Measurements from ENCODE around the gene KISS1R.
"Not testable (repeated sequence)": the region's sequence is repeated elsewhere in the genome, so short reads cannot be mapped to it uniquely, and the experiment has no call there.

Gene KISS1R

GRCh38 chr19:887599-887998 lies 29.5 kb upstream of the KISS1R start:
- Histone ChIP-seq H3K9ac (ENCODE audit: insufficient read length) (no peak overlapping the region), H3K27ac (no peak overlapping the region), H3K9me3 (ENCODE audit: low read depth, low read length) (no peaks in the 10 kb centered on the region), H3K36me3 (ENCODE audit: insufficient read depth, low read length) (peaks cover 37% of the 10 kb centered on the region; the same call in 1 of the 2 replicates), H3K4me3 (no peak overlapping the region)
- no peak for DNase-seq (ENCODE audit: low read depth, low spot score)
- TF ChIP-seq FOXP2 (optimal IDR thresholded peaks at IDR 0.05; ENCODE audit: control extremely low read depth, extremely low read length, insufficient read depth), result no peak
- TF ChIP-seq POLR2AphosphoS5 (IDR thresholded peaks at IDR 0.05; ENCODE audit: borderline replicate concordance, low read depth, low read length), result no peak
- no peak for TF ChIP-seq EZH2 (IDR thresholded peaks at IDR 0.05)

DNA sequence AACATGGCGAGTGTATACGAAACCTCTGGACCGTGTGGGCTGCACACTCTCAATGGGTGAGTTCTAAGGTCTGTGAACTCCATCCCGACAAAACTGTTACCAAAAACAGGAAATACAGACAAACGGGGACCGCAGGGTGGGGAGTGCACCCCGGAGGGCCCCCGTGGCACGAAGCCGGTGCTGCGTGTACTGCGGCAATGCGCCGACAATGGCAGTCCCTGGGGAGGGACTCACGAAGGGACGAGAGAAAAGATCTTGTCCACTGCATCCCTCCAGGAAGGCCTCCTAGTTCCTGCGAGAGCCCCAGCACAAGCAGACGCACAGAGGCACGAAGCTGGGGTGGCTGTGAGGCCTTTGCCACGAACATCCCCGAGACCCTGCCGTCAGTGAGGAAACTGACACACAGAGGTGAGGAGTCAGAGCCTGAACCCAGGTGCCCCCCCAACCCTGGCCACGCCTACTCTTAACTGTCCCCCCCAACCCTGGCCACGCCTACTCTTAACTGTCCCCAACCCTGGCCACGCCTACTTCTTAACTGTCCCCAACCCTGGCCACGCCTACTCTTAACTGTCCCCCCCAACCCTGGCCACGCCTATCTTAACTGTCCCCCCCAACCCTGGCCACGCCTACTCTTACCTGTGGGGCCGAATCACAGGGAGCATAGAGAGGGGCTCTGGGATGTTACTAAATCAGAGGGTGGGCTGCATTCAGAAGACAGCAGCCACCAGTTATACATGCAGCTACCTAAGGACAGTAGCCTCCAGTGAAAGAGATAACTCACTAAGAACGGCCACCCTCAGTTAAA lies 28.4 kb upstream of the KISS1R start:
- no peak overlapping the region for H3K4me3 ChIP-seq
- no peak overlapping the region for H3K27ac ChIP-seq
- peaks cover 37% of the 10 kb centered on the region; the same call in 1 of the 2 replicates for H3K36me3 ChIP-seq (ENCODE audit: insufficient read depth, low read length)
- no peaks in the 10 kb centered on the region for H3K9me3 ChIP-seq (ENCODE audit: low read depth, low read length)
- TF ChIP-seq FOXP2 (optimal IDR thresholded peaks at IDR 0.05; ENCODE audit: control extremely low read depth, extremely low read length, insufficient read depth) (no peak), EZH2 (IDR thresholded peaks at IDR 0.05) (no peak), POLR2AphosphoS5 (IDR thresholded peaks at IDR 0.05; ENCODE audit: borderline replicate concordance, low read depth, low read length) (no peak)
- H3K9ac ChIP-seq (ENCODE audit: insufficient read length), result no peak overlapping the region
- DNase-seq (ENCODE audit: low read depth, low spot score), result no peak

DNA sequence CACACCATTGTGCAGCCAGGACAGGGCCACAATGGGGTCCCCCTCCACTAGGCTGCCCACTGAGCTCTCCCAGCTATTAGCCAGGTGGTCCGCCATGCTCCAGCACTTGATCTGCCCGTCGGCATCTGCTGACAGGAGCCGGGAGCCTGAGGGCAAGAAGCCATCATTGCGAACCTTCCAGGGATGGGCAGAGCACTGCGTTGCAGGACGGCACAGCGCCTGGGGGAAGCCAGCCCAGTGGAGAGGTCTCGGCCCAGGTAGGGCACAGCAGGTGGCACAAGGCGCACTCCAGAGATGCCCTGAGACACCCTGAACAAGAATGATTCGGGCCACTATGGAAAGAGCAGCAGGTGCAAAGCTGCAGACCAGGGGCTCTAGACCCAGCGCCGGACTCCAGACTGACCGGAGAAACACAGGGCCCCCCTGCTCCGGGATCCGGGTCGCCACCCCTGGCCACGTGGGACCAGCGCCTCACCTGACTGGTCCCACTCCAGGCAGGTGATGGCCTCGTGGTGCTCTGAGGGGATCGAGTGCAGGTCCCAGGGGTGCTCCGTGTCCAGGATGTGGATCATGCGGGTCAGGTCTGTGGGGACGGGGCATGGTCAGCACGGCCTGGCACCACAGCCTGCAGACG lies 27.4 kb upstream of the KISS1R start:
- TF ChIP-seq EZH2 (IDR thresholded peaks at IDR 0.05) (no peak), FOXP2 (optimal IDR thresholded peaks at IDR 0.05; ENCODE audit: control extremely low read depth, extremely low read length, insufficient read depth) (no peak), POLR2AphosphoS5 (IDR thresholded peaks at IDR 0.05; ENCODE audit: borderline replicate concordance, low read depth, low read length) (no peak)
- H3K36me3 ChIP-seq (ENCODE audit: insufficient read depth, low read length), result peaks cover 37% of the 10 kb centered on the region; the same call in 1 of the 2 replicates
- H3K9me3 ChIP-seq (ENCODE audit: low read depth, low read length), result no peaks in the 10 kb centered on the region
- H3K4me3 ChIP-seq, result no peak overlapping the region
- H3K27ac ChIP-seq, result no peak overlapping the region
- no peak overlapping the region for H3K9ac ChIP-seq (ENCODE audit: insufficient read length)
- DNase-seq (ENCODE audit: low read depth, low spot score), result no peak

DNA sequence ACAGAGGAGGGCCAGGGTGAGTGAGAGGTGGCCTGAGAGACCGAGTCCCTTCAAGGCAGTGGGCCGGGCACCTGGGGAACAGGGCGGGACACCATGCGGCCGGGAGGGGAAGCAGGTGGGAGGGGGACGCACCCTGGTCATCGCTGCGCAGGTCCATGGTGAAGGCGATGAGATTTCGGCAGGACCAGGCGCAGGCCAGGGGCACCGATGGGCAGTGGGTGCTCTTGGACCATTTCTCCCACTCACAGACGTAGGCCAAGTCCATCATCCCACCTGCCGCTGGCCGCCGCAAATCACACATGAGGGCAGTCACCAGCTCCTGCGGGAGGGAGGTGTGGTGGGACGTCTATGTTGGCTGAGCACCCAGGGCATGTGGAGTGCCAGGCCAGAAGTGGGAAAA lies 26.3 kb upstream of the KISS1R start:
- no peaks in the 10 kb centered on the region for H3K9me3 ChIP-seq (ENCODE audit: low read depth, low read length)
- no peak for DNase-seq (ENCODE audit: low read depth, low spot score)
- TF ChIP-seq POLR2AphosphoS5 (IDR thresholded peaks at IDR 0.05; ENCODE audit: borderline replicate concordance, low read depth, low read length), result no peak
- TF ChIP-seq EZH2 (IDR thresholded peaks at IDR 0.05), result no peak
- no peak for TF ChIP-seq FOXP2 (optimal IDR thresholded peaks at IDR 0.05; ENCODE audit: control extremely low read depth, extremely low read length, insufficient read depth)
- 0 out of 2 replicates have a peak overlapping the region, but pooled peaks have one; percentile 25 for H3K27ac ChIP-seq
- H3K36me3 ChIP-seq (ENCODE audit: insufficient read depth, low read length), result peaks cover 32% of the 10 kb centered on the region; the same call in 1 of the 2 replicates
- H3K9ac ChIP-seq (ENCODE audit: insufficient read length), result no peak overlapping the region
- no peak overlapping the region for H3K4me3 ChIP-seq

- DNase-seq (ENCODE audit: low read depth, low spot score); H3K9me3 ChIP-seq (ENCODE audit: low read depth, low read length): not testable (repeated sequence)
- Histone ChIP-seq H3K27ac (0 out of 2 replicates have a peak overlapping the region, but pooled peaks have one; percentile 99), H3K36me3 (ENCODE audit: insufficient read depth, low read length) (peaks cover 25% of the 10 kb centered on the region; the same call in 1 of the 2 replicates), H3K9ac (ENCODE audit: insufficient read length) (peak overlapping the region; percentile 98), H3K4me3 (peak overlapping the region; percentile 97)
Measured at GRCh38 chr19:891421-892200, 25.5 kb upstream of the KISS1R start.

- Histone ChIP-seq H3K9ac (ENCODE audit: insufficient read length) (peak overlapping the region; percentile 98), H3K4me3 (peak overlapping the region; percentile 97), H3K36me3 (ENCODE audit: insufficient read depth, low read length) (peaks cover 17% of the 10 kb centered on the region; the same call in 1 of the 2 replicates), H3K27ac (peak overlapping the region; percentile 99), H3K9me3 (ENCODE audit: low read depth, low read length) (no peaks in the 10 kb centered on the region)
- DNase-seq (ENCODE audit: low read depth, low spot score), result no peak
- no peak for TF ChIP-seq EZH2 (IDR thresholded peaks at IDR 0.05)
- no peak for TF ChIP-seq FOXP2 (optimal IDR thresholded peaks at IDR 0.05; ENCODE audit: control extremely low read depth, extremely low read length, insufficient read depth)
- no peak for TF ChIP-seq POLR2AphosphoS5 (IDR thresholded peaks at IDR 0.05; ENCODE audit: borderline replicate concordance, low read depth, low read length)
Measured at GRCh38 chr19:892243-892893, 24.8 kb upstream of the KISS1R start.

DNA sequence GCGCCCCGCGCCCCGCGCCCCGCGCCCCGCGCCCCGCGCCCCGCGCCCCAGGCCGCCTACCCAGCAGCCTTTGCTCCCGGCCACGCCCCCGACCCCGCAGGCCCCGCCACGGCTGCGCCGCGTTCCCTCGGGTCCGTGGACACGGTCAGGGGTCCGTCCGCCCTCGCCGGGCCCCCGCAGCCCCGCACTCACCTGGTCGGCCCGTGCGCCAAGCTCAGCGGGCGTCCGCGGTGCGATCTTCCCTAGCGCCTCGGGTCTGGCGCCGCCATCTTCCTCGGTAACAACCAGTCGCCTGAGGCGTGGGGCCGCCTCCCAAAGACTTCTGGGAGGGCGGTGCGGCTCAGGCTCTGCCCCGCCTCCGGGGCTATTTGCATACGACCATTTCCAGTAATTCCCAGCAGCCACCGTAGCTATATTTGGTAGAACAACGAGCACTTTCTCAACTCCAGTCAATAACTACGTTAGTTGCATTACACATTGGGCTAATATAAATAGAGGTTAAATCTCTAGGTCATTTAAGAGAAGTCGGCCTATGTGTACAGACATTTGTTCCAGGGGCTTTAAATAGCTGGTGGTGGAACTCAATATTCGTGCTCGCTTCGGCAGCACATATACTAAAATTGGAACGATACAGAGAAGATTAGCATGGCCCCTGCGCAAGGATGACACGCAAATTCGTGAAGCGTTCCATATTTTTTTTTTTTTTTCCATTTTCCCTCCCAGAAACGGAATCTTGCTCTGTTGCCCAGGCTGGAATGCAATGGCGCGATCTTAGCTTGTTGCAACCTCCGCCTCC lies 24.0 kb upstream of the KISS1R start, which contains the start of the genes MED16 and RNU6-9:
MED16 (minus strand) TSS at position 294 of the 796 bp plus-strand sequence. CDS start 2,056 bp downstream, outside the sequence.
RNU6-9 (plus strand) TSS at position 591 of the 796 bp plus-strand sequence.
- Histone ChIP-seq H3K9me3 (ENCODE audit: low read depth, low read length) (no peaks in the 10 kb centered on the region), H3K4me3 (peak within 1 kb of the TSS; percentile 97), H3K27ac (peak within 1 kb of the TSS; percentile 99), H3K36me3 (ENCODE audit: insufficient read depth, low read length) (peaks cover 17% of the 10 kb centered on the region; the same call in 1 of the 2 replicates), H3K9ac (ENCODE audit: insufficient read length) (peak within 1 kb of the TSS; percentile 98)
- DNase-seq (ENCODE audit: low read depth, low spot score), result peak; percentile 91
- peak; percentile 80; the same call in 1 of the 2 replicates for TF ChIP-seq POLR2AphosphoS5 (IDR thresholded peaks at IDR 0.05; ENCODE audit: borderline replicate concordance, low read depth, low read length)
- TF ChIP-seq FOXP2 (optimal IDR thresholded peaks at IDR 0.05; ENCODE audit: control extremely low read depth, extremely low read length, insufficient read depth), result no peak

Data from SK-N-MC (cell line).